HG03354 (cell line): ENCODE data around the gene PMEL.
"Not testable (repeated sequence)": the region's sequence is repeated elsewhere in the genome, so short reads cannot be mapped to it uniquely, and the experiment has no call there.

ENCODE experiments used
- ATAC-seq: cut with Tn5 transposase; IDR thresholded peaks from one replicate; pipeline ENCODE4 v1.9.1; 2021; ENCODE audit warnings: mild to moderate bottlenecking; ENCODE audit not compliant: unreplicated experiment, poor library complexity, severe bottlenecking

PMEL gene

DNA sequence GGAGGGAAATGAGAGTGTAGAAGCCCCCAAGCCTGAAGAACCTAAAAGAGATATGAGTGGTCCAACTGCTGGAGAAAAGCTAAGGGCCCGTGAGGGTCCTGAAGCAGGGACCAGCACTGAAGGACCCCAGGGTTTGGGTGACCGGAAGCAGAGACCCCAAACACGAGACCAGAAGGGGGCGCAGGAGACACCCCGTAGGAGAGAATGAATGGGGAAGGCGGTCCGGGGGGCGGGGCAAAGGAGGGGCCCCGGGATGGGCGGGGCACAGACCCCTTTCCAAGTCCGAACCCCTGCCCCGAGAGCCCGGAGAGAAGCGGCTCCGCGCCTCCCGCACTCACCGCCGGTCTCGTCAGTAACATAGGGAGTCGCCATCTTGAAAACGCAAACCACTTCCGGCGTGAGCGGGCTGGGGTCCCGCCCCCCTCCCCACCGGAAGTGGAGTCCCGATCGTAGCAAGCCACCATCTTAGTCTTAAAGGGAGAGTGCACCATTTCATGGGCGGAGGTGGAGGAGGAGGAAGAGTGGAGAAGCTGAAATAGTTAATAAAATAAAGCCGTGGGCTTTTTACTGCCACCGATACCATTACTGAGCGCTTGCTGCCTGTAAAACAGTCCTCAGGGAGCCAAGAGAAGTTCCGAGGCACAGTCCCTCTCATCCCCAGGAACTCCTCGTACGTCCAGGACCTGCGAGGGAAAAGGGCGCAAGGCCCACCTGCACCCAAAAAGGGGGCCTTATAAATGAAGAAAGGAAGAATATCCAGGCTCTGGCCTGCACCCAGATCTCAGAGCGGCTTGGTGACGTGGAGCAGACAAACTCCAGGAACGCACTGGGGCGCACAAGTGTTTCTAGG lies 38.9 kb downstream of the PMEL start:
- peak; percentile 50 for ATAC-seq

DNA sequence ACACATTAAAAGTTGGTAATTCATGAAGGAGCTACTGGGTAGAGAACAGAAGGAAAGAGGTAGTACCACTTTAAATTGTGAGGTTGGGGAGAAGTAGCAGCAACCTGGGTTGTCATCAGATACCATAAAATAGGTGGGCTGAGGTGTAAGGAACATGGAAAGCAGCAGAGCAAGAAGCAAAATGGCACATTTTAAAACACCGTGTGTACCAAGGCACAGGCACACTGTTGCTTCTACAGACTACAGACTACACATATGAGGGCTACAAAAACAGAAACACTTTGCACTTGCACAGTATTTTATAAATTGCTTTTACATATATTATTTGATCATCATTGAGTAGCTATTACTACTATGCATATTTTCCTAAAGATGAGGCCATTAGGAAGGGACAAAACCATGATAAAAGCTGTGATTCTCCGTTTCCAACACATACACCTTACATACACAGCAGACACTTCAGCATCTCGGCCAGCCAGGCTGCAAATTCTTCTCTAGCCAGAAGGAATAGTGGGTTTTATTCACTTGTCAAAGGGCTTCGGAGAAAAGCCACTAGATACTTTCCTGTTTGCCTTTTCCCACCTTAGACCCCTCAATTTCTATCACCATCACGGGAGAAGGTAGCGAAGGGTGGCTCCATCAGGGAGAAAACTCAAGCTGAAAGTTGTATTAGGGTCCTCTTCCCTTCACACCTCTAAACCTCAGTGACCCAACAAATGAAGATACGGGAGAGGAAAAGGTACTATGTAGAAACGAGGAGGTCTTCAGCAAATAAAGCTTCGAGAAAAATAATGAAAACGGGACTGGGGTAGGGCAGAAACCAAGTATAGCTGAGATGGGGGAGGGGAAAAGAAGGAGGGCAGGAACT lies 39.7 kb downstream of the PMEL start:
- ATAC-seq, result peak; percentile 1

DNA sequence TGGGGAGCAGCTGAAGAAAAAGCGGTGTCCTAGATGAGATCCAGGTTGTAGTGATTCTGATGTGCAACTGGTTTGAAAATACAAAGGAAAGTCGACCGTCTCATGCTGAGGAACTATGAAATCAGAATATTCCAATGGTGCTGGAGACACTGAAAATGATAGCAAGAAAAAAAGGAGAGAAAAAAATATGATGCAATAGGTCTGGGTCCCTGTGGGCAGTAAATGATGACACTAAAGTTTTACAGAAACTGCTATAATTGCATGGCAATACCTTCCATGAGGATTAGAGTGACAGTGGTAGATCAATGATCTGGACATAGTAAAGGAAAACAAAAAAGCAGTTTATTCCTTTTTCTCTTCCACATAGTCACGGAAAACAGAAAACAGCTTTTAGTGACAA lies 40.5 kb downstream of the PMEL start:
- no peak for ATAC-seq

DNA sequence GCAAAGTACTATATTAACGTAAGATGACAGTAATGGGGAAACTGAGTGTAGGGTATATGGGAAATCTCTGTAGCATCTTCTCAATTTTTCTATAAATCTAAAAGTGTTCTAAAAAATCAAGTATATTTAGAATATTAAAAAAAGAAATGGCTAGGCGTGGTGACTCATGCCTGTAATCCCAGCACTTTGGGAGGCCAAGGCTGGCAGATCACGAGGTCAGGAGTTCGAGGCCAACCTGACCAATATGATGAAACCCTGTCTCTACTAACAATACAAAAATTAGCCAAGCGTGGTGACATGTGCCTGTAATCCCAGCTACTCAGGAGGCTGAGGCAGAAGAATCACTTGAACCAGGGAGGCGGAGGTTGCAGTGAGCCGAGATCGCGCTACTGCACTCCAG lies 42.2 kb downstream of the PMEL start:
- not testable (repeated sequence) for ATAC-seq

- no peak for ATAC-seq
Observed at GRCh38 chr12:55922126-55922525, 43.7 kb downstream of the PMEL start.

DNA sequence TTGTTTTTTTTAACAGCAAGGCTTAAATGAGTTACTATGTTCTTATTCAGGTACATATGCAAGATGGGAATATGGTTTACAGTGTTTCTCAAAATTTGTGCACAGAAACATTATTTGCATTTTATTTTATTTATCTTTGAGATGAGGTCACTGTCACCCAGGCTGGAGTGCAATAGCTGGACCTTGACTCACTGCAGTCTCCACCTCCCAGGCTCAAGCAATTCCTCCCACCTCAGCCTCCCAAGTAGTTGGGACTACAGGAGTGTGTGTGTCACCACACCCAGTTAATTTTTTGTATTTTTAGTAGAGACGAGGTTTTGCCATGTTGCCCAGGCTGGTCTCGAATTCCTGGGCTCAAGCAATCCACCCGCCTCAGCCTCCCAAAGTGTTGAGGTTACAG lies 46.8 kb downstream of the PMEL start:
- not testable (repeated sequence) for ATAC-seq

DNA sequence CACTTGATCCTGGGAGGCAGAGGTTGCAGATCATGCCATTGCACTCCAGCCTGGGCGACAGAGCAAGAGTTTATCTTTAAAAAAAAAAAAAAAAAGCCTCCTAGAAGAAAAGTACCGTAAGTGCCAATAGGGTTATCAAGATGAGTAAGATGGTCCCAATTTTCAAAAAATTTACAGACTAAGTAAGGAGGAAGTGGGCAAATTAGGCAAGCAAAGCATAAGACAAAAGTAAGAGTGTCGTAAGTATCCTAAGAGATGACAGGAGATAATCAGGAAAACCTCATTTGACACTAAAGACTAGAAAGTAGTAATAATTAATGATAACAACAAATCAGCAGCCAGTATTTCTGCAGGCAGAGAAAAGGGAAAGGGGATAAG lies 50.4 kb downstream of the PMEL start:
- ATAC-seq, result no peak

GRCh38 chr12:55912908-55913307 lies 52.9 kb downstream of the PMEL start:
- no peak for ATAC-seq

GRCh38 chr12:55909513-55909884 lies 56.3 kb downstream of the PMEL start:
- no peak for ATAC-seq

DNA sequence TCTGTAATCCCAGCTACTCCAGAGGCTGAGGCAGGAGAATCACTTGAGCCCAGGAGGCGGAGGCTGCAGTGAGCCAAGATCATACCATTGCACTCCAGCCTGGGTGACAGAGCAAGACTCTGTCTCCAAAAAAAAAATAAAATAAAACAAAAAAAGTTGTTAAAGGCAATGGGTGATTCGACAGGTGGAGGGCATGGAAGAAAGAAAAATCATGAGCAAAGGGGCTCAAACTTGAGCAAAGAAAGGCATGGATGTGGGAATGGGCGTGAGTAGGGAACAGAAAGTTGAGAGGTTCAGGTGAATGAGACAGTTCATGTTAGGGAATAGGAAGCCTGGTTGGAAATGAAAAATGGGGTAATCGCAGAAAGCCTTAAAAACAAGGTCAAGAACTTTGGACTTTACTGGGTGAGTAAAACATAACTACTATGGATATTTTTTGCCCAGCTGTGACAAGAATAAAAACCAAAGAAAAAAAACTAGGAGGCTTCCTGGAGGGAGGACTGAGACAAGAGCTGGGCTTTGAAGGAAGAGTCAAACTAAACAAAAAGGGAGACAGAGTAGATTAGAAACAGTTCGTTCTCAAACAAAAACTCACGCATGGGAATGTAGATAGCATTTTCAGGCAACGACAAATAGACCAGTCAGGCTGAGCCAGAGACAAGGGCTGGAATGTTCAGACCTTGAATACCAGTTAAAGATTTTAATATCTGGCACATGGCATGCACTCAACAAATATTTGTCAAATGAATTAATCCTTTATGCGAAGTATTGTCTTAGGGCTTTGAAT lies 56.9 kb downstream of the PMEL start:
- no peak for ATAC-seq

DNA sequence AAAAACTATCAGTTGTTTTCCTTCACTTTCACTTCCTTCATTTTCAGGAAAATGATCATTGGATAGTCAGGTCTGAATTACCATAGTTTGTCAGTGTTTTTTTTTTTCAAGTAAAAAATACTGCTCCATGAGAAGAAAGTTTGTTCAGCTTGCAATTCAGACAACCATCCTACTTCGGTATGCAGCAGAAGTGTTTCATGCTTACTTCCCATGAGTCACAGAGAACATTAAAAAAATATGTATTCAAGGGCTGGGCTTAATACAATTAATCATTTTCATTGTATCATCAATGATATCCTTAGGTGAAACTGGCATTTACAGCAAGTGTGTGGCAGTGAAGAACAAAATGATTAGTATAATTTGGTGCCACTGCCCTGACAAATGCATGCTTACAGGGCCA lies 59.8 kb downstream of the PMEL start:
- ATAC-seq, result no peak
